ENCODE data around the gene CPLX4.

The CPLX4 gene

GRCh38 chr18:59275406-59275949, 43.0 kb downstream of the CPLX4 start:
- no peak for TF ChIP-seq CTCF (IDR thresholded peaks at IDR 0.05)

GRCh38 chr18:59274533-59274928, 43.9 kb downstream of the CPLX4 start:
- no peak for TF ChIP-seq CTCF (IDR thresholded peaks at IDR 0.05)

- no peak for TF ChIP-seq CTCF (IDR thresholded peaks at IDR 0.05)
Observed at GRCh38 chr18:59273759-59274532, 44.5 kb downstream of the CPLX4 start.

- TF ChIP-seq CTCF (IDR thresholded peaks at IDR 0.05), result no peak
Observed at GRCh38 chr18:59272891-59273758, 45.3 kb downstream of the CPLX4 start, which contains the start of gene RAX. TSS of gene RAX (minus strand) at chr18:59273454. CDS start at chr18:59273206, 248 bp downstream.

- TF ChIP-seq CTCF (IDR thresholded peaks at IDR 0.05), result no peak
Observed at GRCh38 chr18:59272221-59272888, 46.1 kb downstream of the CPLX4 start.

- TF ChIP-seq CTCF (IDR thresholded peaks at IDR 0.05), result no peak
Observed at GRCh38 chr18:59271606-59272220, 46.7 kb downstream of the CPLX4 start.

All from LNCAP (cell line).